Measurements from ENCODE around the gene CFAP141.

The CFAP141 gene

DNA sequence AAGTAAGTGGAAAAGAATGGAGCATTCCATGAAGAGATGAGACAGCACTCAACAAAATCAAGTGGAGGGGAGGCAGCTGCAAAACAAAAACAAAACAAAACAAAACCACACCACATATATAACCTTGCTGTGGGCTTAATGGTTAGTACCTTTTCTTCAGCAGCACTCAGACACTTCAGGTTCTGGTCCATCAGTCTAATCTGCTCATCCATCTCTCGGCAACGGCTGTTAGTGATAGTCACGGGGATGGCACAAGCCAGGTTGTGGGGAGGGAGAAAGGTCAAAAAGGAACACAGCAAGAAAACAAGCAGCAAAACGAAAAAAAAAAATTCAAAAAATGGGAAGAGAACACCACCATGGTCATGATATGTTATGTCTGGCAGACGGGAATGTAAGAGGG is 34.3 kb downstream of the CFAP141 start:
- DNase-seq (ENCODE audit: low read depth, low spot score) = no peak

DNA sequence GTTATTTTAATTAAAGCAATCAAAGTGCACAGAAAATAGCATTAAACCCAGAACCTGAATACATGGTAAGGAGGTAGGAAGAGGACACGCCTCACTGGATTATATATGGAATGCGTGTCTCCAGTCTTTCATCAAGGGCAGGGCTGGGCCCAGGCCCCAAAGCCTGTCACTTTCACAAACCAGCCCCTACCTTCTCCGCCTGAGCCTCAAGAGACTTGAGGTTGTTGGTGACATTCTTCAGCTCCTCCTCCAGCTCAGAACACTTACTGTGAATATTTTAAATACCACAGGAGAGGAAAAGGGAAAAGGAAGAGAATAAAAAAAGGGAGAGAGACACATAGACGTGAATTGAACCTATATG is 34.9 kb downstream of the CFAP141 start:
- DNase-seq (ENCODE audit: low read depth, low spot score) = no peak

DNA sequence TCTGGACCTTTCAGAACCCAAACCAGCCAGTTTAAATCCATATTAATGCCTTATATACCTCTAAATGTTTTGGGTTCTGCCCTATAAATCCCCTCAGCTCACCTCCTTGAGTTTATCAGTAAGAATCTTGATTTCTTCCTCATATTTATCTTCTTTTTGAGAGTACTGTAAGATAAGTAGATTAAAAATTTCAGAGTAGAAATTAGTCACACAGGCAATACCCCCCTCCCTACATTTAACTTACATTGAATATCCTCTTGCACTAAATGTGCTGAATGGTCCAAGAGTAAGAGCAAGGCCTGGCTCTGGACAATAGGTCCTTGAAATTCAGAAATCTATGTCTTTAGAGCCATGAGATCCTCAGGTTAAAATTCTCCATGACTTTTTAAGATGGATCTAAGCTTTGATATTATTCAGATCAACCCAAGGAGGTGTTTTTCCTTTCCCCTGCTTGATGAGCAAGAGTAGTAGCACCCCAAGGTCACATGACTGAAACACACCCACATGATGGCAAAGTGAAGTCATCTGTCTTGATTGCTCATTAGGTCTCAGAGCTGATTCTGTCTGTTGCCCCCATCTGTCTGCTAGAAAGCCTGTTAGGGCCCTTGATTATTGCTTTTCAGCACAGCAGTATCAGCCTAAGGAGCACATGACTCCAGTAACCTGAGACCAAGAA is 35.4 kb downstream of the CFAP141 start:
- no peak for DNase-seq (ENCODE audit: low read depth, low spot score)

DNA sequence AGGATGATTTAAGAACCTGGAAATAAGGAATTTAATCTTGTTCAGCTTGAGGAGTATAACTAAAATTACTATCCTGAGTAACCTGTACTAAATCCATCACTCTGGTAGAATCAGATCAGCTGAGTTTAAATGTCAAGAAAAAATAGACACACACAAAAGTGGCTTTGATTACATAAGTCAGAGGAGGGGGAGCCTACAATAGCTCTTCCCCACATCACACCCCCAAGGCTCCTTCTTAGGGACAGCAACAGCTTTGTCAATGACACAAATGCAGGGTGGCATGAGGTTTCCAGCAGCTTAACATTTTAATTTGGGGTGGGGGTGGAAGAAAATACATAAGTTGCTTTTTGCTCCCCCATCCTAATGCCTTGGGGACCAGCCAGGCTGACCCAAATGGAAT is 38.7 kb downstream of the CFAP141 start:
- no peak for DNase-seq (ENCODE audit: low read depth, low spot score)

DNA sequence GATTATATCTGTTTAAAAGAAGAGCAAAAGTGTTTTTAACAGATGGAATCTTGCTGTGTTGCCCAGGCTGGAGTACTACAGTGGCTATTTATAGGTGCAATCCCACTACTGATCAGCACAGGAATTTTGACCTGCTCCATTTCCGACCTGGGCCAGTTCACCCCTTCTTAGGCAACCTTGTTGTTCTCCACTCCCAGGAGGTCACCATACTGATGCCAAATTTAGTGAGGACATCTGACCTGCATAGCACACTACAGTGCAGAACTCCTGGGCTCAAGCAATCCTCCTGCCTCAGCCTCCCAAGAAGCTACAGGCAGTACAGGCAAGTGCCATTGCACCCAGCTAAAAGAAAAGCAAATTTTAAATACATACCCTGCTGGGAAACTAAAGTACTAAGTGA is 39.9 kb downstream of the CFAP141 start:
- DNase-seq (ENCODE audit: low read depth, low spot score) = no peak

DNA sequence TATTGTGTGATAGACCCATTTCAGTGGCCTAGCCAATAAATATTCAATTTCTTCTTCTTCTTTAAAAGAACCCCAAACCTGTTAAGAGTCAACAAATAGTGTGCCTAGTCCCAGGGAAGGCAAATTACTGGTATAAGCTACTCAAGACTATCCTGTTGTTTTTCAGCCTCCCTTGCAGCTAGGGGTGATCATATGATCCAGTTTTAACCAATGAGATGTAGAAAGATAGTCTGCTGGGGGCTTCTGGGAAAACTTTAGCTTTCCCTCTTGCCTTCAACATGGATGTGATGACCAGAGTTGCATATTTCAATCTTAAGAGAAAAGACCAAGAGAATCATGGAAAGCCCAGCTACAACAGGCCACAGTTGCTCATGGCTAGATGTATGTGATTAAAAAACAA is 46.6 kb downstream of the CFAP141 start:
- DNase-seq (ENCODE audit: low read depth, low spot score) = no peak

DNA sequence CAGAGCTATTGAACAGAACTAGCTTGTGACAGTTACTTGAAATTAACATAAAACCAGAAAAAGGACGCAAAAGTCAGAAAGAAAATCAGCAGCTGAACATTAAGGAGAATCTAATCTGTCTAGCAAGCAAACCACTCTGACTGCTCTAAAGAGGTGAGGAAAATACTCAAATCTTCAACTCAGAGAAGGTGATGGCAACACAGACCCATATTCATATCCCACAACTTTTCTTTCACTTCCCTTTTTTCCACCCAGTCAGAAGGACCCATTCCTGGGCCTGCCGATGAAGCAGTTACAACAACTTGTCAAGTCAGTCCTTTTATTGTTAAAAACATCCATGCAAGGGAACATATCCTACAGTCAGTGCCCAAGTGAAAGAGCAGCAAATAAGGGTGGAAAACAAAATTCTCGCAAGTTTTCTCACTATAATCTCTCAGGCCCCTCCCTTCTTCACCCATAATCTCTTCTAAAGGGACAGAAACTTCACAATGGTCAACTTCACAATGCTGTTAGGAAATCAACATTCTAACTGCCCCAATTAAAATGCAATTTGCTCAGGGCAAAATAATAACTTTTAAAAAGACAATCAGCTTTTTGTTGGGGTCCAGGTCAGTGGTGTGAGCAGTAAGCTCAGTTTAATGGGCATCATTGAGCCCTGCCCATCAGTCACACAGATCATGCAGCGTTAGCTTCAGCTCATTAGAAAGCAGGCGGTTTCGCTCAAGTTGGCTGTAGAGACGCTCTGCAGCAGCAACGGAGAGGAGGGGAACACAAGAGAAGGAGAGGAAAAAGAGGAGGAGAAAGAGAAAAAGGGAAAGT is 47.6 kb downstream of the CFAP141 start:
- no peak for DNase-seq (ENCODE audit: low read depth, low spot score)

DNA sequence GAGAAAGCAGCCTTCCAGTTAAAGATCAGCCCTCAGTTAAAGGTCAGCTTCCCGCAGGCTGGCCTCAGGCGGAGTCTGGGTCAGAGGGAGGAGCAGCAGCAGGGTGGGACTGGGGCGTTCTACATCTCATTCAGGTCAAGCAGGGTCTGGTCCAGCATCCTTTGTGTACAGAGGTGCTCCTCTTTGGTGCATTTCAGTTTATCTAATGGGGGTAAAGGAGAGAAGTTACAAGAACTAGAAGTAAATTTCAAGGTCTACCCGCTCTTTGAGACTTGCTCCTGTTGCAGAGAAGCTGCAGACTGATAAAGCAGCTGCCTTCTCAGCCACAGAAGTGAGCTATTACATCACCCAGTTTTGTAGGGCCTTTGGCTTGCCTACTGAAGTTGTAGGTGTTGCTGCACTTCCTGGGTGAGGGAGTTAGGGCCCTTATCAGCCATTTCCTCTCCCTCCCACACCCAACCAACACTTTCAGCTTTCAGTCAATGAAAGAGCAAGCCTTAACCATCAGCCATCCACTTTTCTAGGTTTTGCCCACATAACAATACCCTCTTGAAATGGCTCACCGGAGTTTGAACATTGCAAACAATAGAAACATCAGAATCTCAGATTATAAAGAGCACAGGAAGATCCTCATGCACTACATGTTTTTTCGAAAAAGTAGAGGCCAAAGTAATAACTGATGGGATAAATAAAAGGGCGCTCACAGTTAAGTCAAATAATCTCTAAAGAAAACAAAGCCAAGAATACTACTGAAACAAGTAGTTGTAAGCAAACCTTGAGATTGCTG is 48.4 kb downstream of the CFAP141 start:
- DNase-seq (ENCODE audit: low read depth, low spot score) = no peak

DNA sequence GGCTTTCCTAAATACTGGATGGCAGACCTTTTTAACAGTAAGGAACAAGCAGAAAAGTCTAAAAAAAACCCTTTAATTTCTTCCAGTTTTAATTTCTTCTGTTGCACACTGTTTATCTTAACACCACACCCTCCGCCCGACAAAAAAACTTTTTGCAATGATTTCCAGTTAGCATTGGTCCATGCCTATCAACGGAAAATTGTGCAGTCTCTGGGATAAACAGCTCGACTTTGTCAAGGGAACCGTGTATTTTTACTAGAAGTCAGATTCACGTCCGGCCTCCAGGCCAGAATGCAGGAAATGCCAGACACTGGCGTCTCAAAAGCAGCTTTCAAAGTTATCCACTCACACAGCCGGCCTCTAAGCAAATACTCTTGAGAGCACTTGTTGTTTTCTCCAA is 50.9 kb downstream of the CFAP141 start:
- DNase-seq (ENCODE audit: low read depth, low spot score) = no peak

DNA sequence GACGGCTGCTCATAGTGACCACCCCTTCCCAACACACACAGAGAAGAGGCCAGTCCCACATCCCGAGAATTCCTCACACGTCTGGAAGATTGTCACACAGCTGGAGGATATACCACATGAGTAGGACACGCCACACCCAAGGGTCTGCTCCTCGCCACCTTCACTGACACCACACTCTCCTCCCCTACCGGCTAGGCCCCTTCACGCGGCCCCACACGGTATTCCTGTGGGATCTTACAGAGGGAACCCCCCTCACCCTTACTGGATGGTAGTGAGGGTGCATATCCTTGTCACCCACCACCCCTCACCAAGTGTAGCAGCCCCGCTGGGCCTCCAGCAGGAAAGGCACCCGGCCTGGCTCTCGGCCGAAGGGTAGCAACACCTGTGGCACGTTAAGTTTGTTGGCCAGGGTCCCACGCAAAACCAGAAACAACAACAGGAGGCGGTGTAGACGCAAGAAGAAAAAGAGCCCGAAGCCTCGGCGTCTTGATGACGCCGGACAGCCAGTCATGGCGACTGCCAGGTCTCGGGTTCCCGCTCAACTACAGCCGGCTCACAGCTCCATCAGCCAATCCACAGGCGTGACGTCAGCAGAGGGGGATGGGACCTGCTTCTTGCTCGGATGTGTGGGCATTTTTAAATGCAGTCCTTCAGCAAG is 51.5 kb downstream of the CFAP141 start, which contains the start of gene NUP210L:
NUP210L (minus strand) TSS at position 540 of the 658 bp plus-strand sequence.
- DNase-seq (ENCODE audit: low read depth, low spot score) = no peak

DNA sequence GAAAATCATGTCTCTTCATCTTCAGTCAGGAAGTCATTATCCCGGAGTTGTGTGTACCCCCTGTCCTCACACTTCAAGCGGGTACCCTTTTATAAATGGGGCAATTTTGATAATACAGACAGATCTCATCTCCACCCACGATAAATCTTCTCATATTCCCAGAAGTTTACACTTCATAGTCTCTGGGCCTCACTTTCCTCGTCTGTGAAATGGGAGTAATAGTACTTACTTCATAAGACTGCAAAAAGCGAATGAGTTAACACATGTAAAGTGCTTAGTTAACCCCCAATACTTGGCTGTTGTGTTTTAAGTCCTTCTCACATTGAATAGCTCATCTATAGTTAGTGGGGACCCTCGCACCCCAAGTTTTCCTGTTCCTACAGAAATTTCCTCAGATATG is 52.1 kb downstream of the CFAP141 start:
- no peak for DNase-seq (ENCODE audit: low read depth, low spot score)

DNA sequence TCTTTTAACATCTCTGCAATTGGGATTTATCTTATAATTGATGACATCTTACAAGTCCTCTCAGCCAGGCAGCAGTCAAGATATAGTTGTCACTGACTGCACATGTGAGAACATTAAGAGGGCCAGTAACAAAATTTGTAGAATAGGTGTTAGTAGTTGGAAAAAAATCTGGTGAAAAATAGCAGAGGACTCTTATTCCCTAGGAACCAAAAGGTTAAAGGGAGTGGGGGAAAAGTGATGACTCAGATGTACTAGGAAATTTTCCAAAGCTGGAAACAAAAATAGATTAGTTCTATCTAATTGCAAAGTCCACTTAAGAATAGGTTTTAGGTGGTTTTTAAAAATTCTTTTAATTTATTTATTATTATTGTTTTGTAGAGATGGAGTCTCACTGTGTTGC is 54.8 kb downstream of the CFAP141 start:
- DNase-seq (ENCODE audit: low read depth, low spot score) = no peak
